Stimulated activated CD4-positive, alpha-beta T cell treated with anti-CD3 and anti-CD28 coated beads, TNF-alpha, amount 100 ng/mL, for 1 hour (primary cell): Measurements from ENCODE around the gene AURKB.
"Not testable (repeated sequence)": the region's sequence is repeated elsewhere in the genome, so short reads cannot be mapped to it uniquely, and the experiment has no call there.

Experiments used
- DNase-seq, 3 donors: peaks; one replicate each; pipeline ENCODE4 v3.0.0-alpha.2; 2020; ENCODE audit warnings: low read depth in 3 of 3, low spot score in 1 of 3

Gene AURKB

DNA sequence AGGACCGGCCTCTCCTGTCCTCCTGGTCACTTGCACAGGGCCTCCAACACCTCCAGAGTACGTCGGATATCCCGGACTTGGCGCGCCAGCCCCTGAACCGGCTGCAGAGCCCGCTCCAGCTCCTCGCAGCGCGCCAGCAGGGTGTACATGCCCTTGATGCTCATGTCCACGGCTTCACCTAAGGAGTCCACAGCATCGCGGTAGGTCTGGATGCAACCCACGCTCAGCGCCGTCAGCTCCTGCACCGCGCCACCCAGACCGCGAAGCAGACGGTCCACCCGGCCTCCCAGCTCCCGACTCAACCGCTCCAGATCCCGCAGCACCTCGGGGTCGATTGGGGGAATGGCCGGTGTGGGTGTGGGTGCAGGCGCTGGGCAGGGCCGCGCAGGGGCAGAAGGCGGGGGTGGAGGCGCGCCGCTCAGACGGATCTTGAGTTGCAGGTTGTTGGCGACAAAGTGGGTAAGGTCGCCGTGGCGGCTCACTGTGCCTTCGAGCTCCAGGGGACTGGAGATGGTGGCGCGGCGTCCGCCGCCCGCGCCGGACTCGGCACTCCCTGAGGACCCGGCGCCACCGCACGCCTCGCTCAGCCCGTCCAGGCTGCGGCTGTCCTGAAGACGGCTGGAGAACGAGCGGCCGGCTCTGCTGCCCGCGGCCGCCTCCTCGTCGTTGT lies 21.2 kb downstream of the AURKB start:
- no peak for DNase-seq

DNA sequence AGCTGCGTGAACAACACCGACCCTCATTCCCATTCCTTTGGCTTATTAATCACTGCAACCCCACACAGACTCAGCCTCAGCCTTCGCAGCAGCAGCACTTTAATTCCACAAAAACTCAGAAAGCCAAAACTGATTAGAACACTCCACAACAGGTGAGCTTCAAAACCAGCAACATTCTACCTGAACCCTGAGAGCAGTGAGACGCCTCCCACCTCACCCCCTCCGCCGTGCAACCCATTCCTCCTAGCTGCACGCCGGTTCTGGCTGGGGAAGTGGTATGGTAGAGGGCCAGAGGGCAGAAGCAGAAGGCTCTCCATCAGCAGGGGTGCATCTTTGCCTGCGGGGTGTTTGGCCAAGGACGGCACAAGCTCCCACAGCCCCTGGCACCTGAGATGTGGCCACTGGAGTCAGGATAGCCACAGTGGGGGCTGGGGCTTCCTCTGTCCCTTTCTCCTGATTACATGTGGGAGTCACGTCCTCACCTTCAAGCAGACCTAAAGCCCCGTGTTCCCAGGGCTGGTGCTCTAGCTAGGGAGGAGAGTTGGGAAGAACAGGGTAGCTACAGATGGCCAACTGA lies 22.0 kb downstream of the AURKB start:
- no peak for DNase-seq

DNA sequence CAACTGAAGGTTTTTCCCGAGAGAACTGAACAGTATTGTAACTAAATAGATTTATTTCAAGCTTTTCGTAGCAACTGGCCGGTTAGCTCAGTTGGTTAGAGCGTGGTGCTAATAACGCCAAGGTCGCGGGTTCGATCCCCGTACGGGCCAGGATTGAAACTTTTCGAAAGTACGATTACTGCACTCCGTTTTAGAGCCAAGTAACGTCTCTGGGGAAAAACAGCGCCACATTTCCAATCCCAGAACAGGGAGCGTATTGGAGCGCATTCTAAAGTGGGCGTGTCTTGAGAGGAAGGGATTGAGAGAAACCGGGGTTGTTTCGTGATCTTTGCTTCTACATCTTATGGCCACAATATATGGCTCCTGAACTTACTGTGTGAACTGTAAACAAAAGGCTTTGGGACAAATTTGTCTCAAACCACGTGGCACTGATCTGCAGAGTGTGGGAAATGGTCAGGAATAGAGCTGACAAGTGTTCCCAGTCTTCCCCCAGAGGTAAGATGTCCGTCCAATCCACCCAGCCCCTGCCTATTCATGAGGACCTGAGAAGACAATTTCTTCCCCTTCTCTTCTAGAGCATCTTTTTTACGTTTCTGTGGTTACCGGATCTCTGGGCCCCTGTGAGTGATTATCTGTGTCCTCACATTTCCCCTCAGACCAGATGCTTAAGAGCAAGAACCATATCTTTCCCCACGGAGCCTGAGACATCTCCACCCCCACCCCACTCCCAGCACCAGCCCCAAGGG lies 22.7 kb downstream of the AURKB start:
- DNase-seq = peak; percentile 58 to 92 (median 87)

DNA sequence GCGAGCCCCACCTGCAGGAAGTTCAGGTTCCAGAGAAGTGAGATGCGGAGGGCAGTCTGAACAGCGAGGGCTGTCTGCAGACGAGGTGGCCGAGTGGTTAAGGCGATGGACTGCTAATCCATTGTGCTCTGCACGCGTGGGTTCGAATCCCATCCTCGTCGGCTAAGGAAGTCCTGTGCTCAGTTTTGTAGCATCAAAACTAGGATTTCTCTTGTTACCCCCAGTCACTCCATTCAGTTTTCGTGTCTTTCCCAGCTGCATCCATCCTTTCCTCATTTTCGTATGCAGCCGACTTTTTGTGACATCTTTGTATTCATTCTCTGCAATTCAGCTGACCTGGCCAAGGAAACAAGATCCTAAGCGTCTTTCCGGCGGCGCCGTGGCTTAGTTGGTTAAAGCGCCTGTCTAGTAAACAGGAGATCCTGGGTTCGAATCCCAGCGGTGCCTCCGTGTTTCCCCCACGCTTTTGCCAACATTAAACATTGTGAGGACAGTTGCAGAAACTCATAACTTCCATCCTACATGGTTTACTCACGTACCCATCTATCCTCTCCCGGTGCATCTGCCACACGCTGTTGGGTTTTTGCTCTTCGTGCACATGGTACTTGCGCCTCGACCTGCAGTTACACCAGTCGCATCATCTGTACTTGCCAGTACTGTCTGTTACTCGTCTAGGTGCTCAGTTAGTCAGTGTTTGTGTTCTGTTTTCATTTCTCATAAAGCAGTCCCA lies 23.4 kb downstream of the AURKB start:
- DNase-seq = peak; percentile 84 to 96 (median 90)

DNA sequence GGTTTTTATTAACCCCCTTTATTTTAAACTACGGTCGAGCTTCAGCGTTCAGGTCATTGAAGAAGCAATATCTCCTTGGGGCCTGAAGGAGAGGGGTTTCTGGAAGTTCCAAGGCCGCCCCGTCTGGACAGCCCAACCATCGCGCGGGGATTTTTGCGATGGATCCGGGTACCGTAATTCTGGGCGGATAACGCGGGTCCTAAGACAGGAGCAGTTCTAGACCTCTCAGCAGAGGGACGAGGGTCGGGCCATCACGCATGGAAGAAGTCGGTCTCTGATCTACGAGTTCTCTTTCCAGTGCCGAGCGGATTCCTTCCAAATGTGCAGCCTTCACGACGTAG lies 24.0 kb downstream of the AURKB start:
- DNase-seq = no peak

DNA sequence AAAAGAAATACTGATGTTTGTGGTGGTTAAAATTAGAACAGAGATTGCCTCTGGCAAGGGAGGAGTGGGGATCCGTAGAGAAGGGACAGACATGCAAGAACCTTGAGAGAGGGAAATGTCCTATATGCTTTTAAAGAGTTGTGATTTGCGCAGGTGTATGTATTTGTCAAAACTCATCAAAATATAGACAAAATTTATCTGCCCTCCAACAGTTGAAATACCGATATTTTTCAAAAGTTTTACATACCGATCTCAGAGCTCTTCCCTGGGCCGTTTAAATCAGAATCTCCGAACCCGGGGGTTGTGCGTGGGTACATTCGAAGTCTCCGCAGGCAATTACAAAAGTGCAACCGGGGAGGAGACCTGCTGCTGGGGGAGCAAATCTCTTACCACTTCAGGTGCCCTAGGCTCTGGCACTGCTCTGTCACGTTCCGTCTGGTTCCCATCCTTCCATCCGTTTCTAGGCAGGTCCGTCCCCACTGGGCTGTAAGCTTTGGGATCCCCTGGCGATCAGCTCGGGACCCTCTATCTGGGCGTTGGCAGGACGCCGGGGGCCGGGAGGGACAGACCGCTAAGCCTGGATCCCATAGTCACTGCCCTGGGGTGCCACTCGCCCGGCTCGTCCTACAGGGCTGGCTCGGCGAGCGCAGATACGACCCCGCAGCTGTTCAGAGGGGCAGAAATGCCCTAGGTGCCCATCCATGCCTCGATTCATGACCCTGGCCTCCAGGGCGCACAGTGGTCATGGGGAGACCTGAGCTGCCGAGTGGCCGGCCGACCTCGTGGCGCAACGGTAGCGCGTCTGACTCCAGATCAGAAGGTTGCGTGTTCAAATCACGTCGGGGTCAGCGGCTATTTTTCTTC lies 24.6 kb downstream of the AURKB start:
- DNase-seq = peak; percentile 71 to 98 (median 90)

DNA sequence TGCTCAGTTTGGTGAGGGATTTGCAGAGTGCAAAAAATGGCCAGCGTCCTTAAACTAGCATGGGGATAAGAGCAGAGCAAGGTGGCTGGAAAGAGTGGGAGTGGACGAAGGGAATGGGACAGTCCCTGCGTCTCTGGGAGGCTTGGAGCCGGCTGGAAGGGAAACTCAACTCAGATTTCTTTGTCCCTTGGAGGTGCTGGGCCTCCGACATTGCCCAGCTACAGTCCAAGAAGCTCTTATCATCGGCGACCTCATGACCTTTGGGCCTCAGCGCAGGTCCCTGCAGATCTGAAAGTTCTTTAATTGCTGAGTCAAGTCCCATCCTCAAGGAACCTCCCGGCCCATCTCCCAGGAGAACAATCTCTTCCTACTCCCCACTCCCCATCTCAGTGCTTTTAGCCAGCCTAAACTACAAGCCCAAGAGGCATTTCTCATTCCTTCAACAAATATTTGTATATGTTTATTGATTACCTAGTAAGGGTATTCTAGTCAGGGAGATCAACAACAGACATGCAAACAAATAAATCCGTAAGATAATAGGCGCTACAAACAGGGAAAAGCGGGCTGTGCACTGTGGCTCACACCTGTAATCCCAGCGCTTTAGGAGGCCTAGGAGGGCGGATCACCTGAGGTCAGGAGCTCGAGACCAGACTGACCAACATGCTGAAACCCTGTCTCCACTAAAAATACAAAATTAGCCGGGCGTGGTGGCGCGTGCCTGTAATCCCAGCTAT lies 33.2 kb downstream of the AURKB start:
- DNase-seq = no peak

DNA sequence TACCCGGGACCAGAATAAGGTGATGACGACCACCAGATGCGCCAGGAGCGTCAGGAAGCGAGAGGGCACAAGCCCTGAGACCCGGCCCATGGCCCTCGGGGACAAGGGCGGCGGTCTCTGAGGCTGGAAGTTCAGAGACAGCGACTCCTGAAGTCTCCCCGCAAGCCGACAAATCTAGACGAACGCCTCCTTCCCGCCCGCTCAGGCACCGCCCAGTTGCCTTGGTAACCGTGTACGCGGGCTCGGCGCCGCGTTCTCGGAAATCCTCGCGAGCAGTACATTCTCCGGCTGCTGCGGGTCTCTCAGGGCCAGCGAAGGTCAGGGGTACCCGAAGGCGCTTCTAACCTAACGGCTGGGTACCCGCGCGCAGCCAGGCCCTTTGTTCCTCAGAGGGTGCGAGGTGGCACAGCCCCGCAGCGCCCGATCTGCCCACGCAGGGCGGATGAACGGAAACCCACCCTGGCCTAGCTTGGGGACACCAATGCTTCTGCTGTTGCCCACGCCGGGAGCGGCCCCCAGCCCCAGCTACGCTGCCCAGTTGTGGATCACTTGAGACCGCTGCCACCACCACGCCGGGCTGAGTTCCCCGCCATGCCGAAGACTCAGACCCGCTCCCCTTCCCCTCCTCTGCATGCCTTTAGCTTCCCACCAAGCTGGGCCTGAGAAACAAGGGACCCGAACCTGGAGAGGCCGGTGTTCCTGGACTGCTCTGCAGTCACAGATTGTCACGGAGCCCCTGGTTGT lies 34.0 kb downstream of the AURKB start, which contains the start of gene TMEM107:
TMEM107 (minus strand) TSS at position 184 of the 744 bp plus-strand sequence; CDS start at position 90, 94 bp downstream.
- peak; percentile 67 to 72 (median 69) for DNase-seq

DNA sequence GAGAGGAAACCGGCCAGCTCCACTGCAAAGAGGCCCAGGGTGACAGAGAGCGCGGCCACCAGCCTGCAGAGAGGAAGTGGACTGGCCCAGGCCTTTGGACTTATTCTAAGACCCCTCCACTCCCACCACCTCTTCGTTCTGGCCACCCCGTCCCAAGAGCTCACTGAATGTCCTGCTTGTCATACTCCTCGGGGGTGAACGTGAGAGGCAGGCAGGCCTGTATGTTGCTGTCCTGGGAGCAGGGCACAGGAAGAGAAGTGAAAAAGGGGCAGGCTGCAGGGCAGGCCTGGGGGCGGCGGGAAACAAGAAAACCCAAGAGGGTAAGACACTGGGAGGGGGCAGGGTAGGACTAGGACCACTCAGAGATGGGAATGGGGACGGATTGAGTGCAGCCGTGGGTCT lies 34.6 kb downstream of the AURKB start:
- DNase-seq = no peak

DNA sequence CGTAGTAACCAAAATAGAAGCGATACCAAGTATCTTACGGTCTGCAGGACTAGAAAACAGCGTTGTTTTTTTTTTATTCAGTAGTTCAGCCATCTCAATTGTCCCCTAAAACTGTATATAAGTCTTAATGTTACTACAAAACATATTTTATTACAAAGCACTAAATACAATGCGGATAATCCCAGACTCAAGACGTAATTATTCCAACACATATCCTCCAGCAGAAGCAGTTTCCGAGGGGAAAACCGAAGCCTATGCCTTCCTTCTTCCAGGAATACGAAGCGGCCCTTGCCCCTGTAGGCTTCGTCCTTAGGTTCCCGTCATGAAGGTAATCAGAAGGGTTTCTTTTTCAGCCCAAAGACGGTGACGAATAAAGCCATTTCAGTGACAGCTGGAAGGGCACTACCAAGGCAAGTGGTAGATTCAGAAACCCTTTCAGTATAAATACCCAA lies 36.5 kb downstream of the AURKB start:
- DNase-seq = no peak

DNA sequence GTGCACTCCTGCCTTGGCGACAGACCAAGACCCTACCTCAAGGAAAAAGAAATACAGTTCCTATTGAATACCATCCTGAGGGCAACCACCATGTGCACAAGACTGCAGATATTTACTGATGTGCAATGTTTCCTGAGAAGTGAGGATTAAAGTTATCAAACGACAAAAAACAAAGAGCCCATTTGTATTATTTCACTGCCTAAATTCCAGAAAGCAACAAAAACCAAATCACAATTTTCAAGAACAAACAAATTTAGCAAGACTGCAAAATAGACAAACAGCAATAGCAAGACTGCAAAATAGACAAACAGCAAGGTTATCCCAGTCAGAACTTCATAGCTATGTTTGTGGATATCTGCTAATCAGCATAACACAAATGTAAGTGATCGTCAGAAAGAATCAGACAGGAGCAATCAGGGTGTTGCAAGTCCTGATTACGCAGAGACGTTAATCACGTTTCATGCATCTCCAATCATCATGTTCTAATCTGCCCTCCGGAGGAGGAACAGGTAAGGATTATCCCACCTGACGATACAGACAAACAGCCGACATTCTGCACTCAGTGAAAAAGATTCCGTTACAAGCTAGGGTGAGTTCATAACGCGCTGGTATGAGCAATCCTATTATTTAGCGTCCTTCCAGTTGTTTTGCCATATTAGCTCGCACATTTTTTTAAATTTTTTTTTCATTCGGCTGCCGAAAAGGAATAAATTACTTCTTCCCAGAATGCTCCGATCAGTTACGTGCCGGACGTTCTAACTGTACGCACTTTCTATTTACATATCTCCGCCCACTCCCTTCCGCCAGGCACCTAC lies 37.1 kb downstream of the AURKB start:
- peak in 2 of 3 donors; percentile 53 to 55 for DNase-seq

DNA sequence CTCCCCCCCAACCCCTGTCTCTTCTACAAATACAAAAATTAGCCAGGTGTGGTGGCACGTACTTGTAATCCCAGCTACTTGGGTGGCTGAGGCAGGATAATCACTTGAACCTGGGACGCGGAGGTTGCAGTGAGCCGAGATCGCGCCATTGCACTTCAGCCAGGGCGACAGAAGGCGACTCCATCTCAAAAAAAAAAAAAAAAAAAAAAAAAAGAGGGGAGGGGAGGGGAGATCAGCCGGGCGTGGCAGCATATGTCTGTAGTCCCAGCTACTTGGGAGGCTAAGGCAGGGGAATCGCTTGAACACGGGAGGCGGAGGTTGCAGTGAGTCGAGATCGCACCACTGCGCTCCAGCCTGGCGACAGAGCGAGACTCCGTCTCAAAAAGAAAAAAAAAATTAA lies 40.2 kb downstream of the AURKB start:
- DNase-seq = not testable (repeated sequence)

DNA sequence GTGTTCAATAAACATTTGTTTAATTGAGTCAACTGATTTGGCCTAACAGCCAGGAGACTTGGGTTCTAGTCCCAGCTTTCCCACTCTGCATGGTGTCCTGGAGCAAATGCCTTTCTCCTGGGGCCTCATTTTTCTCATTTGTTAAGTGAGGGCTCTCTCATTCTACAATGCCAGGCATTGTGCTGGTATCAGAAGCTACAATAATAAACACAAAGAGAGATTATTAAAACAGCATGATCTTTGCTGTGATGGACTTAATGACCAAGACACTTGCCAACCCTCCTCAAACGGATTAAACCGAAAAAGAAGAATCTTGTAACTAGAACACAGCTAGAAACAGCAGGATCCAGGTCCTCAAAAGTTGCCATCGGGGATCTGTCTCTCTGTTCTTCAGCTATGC lies 42.8 kb downstream of the AURKB start:
- DNase-seq = no peak

DNA sequence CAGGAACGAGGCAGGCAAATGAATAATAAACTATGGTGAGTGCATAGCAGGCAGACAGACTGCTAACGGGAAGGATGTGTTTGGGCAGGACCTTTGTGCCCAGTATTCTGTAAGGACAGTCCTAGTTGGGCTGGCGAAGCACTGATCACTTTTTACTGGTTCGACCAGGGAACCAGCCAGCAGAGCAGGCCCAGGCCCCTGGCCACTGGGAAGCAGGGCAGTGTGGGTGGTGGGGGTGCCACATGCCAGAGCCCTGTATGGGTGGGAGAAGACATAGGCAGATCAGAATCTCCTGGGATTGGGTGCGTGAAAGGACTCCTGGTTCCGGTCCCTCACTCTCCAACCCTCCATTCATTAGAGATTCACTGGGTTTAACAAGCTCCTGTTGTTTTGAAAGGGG lies 43.6 kb downstream of the AURKB start:
- no peak for DNase-seq

DNA sequence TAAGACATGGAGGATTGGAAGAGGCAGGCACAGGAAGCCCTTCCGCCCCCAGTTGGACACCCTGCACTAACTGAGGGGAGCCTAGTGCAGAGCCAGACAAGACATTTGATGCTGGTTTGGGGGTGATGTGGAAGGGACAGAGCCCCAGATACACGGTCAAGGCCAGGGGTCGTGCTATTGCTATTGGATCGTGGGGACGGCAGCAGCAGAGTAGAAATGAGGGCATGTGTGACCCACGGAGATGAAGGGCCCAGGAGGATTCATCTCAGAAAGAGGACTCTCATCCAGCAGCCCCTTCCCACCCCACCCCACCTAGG lies 45.6 kb downstream of the AURKB start:
- DNase-seq = no peak

DNA sequence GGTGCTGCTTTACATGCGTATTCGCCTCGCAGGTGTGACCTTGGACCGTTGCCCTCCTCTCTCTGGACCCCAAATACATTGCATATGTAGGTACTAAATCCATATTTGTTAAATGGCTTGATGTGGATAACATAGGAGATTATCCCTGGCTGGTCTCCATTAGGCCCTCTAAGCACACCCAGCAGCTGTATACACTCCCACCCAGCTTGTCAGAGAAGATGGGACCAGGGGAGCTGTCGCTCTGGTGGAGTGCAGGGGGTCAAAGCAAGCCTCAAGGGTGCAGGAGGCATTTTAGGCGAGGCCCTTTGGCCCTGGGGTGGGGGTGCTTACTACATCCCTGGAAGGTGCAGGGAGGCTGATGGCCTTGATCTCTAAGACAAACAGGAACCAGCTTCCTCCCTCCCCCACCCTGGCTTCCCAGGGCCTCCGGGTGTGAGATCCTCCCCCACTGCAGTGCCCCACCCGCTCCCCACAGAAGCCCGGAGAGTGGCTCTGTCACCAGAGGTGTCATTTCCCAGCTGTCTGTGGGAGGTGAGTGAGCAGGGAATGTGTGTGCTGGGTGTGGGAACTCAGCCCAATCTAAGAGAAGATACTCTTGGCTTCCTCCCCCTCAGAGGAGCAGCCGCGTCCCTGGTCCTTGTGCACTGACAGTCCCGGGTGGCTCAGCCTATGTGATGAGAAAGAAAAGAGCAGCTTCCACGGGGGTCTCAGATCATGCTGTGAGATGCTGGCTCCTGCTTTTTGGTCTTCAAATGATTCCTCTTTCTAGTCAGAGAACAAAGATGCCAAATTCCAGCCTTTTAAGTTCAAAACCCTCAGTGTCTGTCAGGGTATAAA lies 46.2 kb downstream of the AURKB start:
- peak in 1 of 3 donors; percentile 34 for DNase-seq
